Calu3 (cell line): ENCODE data around the gene PLEKHJ1. TPM values are rescaled to one million over a fixed set of nuclear protein-coding genes. Genes with fewer than 3 reads are reported as not detected.

Source experiments
- BruUV-seq: library from RNA; stranded (reverse); fragments of 400-500 nt; replicated peaks from 2 replicates; lab custom pipeline; 2021; lab: Mats Ljungman, UMichigan
- CTCF ChIA-PET: fragments of 300-600 bp; sonication (Branson Sonifier 250); formaldehyde crosslinking; loops from one replicate; lab custom pipeline; 2022; ENCODE audit warnings: antibody characterized with exemption; lab: Charles Lee
- DNase-seq: peaks from one replicate; pipeline ENCODE4 v3.0.0; 2022
- H3K27ac Mint-ChIP-seq: one replicate; pipeline ENCODE4 v1.8.0; 2022; ENCODE audit warnings: mixed read lengths; ENCODE audit not compliant: unreplicated experiment
- H3K27me3 Mint-ChIP-seq: one replicate; pipeline ENCODE4 v1.8.0; 2022; ENCODE audit warnings: mixed read lengths; ENCODE audit not compliant: unreplicated experiment
- H3K36me3 Mint-ChIP-seq: one replicate; pipeline ENCODE4 v1.8.0; 2022; ENCODE audit warnings: mild to moderate bottlenecking, moderate library complexity, mixed read lengths; ENCODE audit not compliant: insufficient read depth, unreplicated experiment
- H3K4me1 Mint-ChIP-seq: one replicate; pipeline ENCODE4 v1.8.0; 2022; ENCODE audit warnings: mild to moderate bottlenecking, low read depth, mixed read lengths; ENCODE audit not compliant: unreplicated experiment
- H3K4me3 Mint-ChIP-seq: one replicate; pipeline ENCODE4 v1.8.0; 2022; ENCODE audit warnings: mild to moderate bottlenecking, low read depth, moderate library complexity, mixed read lengths; ENCODE audit not compliant: unreplicated experiment
- H3K9me3 Mint-ChIP-seq: one replicate; pipeline ENCODE4 v1.8.0; 2022; ENCODE audit warnings: low read depth, mixed read lengths; ENCODE audit not compliant: unreplicated experiment
- intact Hi-C: fragments of 100-400 bp; cut with micrococcal nuclease; formaldehyde crosslinking; loops from one replicate; pipeline ENCODE4 v1.10.0; 2022; ENCODE audit not compliant: unreplicated experiment
- total RNA-seq: library from RNA; stranded (reverse); gene quantifications from 2 replicates; pipeline ENCODE4 v1.2.3, GENCODE V29; 2022
- TF ChIP-seq, protein P1 (sequence below): fragments of 200-600 bp; IDR thresholded peaks from one replicate; pipeline ENCODE4 v1.8.0; 2022; ENCODE audit warnings: antibody characterized with exemption; ENCODE audit not compliant: unreplicated experiment

PLEKHJ1 gene
- total RNA-seq, 1 experiment from 2014 or later: 38.7 TPM

DNA sequence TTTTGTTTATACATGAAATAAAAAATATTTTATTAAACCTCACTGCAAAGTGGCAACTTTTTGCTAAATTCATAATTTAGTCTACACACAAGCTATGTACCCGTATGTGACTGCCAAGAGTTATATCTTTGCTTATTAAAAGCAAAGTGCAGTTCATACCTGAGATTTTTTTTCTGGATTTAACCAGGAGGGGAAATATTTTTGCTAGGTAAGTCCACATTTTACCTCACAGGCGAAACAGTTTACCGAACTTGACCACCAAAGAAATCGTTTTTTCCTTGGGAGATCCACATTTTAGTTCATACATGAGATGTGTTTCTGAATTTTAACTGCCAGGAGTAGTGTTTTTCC is 32.3 kb upstream of the PLEKHJ1 start:
- Mint-ChIP-seq H3K4me3 (peak overlapping the region; percentile 95), H3K27ac (no peak overlapping the region), H3K9me3 (no peaks in the 10 kb centered on the region), H3K27me3 (no peaks in the 10 kb centered on the region), H3K4me1 (peaks cover 15% of the 10 kb centered on the region), H3K36me3 (peaks cover 62% of the 10 kb centered on the region)
- intact Hi-C loops: no loop called here
- TF ChIP-seq, protein P1, sequence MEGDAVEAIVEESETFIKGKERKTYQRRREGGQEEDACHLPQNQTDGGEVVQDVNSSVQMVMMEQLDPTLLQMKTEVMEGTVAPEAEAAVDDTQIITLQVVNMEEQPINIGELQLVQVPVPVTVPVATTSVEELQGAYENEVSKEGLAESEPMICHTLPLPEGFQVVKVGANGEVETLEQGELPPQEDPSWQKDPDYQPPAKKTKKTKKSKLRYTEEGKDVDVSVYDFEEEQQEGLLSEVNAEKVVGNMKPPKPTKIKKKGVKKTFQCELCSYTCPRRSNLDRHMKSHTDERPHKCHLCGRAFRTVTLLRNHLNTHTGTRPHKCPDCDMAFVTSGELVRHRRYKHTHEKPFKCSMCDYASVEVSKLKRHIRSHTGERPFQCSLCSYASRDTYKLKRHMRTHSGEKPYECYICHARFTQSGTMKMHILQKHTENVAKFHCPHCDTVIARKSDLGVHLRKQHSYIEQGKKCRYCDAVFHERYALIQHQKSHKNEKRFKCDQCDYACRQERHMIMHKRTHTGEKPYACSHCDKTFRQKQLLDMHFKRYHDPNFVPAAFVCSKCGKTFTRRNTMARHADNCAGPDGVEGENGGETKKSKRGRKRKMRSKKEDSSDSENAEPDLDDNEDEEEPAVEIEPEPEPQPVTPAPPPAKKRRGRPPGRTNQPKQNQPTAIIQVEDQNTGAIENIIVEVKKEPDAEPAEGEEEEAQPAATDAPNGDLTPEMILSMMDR: no peak
- CTCF ChIA-PET: no interaction called here
- BruUV-seq: no TSS peak
- no peak for DNase-seq

DNA sequence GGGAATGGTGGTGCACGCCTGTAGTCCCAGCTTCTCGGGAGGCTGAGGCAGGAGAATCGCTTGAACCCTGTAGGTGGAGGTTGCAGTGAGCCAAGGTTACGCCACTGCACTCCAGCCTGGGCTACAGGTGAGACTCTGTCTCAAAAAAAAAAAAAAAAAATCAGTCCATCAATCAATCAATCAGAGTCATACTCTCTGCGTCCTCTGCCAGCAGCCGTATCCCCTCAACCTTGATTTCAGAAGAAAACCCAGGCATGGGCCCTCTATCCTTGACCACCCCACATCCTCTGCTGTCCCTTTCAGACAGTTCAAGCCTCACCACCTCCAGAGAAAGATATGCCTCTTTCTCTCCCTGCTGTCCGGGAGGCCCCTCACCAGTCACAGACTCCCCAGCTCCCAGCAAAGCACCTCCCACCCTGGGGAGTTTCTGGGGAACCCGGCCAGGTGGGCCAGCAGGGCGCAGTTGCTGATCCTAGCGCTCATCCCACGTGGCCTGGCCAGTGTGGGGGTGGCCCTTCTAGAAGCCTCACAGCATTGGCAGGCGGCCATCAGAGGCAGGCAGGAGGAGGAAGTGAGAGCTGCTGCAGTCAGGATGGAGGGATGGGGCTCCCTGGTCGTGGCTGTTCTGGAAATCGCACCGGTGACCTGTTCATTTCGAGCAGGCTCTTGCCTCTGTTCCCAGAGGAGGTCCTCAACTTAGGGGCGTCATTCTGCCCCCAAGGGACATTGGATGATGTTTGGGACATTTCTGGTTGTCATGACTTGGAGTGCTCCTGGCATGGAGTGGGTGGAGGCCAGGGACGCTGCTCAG is 30.3 kb upstream of the PLEKHJ1 start:
- BruUV-seq: no TSS peak
- TF ChIP-seq, protein P1: no peak
- peak; percentile 63 for DNase-seq
- Mint-ChIP-seq H3K9me3 (no peaks in the 10 kb centered on the region), H3K27me3 (no peaks in the 10 kb centered on the region), H3K4me1 (peaks cover 8% of the 10 kb centered on the region), H3K4me3 (no peak overlapping the region), H3K36me3 (peaks cover 41% of the 10 kb centered on the region), H3K27ac (peak overlapping the region; percentile 58)
- CTCF ChIA-PET: interaction anchor here (0.6 kb wide), 1 partner anchor 171 kb away, joined by 4 read pairs; no protein-coding TSS in a partner anchor
- intact Hi-C loops: no loop called here

DNA sequence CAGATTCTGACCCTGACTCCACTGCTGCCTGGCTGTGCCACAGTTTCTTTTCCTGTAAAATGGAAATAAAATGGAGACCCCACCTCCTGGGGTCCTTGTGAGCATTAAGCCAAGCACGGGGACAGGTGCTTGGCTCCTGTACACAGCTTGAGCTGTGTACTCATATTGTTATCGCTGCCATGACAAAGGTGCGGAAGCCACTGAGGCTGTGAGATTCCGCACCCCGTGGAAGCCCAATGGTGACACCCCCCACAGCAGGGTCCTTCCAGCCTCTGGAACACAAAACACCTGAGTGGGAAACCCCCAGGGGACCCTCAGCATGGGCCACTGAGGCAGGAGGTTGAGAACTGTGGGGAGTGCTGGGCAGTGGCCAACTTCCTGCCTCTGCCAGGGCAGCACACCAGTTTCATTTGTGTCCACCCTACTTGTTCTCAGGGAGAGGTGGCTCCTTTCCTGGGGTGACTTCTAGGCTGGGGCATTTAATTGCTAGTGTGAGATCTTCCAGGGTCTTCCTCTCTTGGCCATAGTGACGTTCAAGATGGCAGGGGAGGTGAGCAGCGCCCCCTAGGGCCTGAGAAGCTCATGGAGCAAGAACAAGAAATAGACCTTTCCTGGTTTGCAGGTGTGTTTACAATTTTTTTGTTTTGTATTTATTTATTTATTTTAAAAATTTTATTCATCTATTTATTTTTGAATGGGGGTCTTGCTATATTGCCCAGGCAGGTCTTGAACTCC is 25.5 kb upstream of the PLEKHJ1 start:
- peaks cover 4% of the 10 kb centered on the region for H3K36me3 Mint-ChIP-seq
- TF ChIP-seq, protein P1: peak; percentile 53
- no peak overlapping the region for H3K27ac Mint-ChIP-seq
- H3K9me3 Mint-ChIP-seq: no peaks in the 10 kb centered on the region
- DNase-seq: no peak
- no peaks in the 10 kb centered on the region for H3K27me3 Mint-ChIP-seq
- BruUV-seq: no TSS peak
- H3K4me3 Mint-ChIP-seq: no peak overlapping the region
- CTCF ChIA-PET: interaction anchor here (0.6 to 1.4 kb wide), 2 partner anchors 11 to 26 kb away, joined by 3 to 4 read pairs; no protein-coding TSS in a partner anchor
- intact Hi-C loops: no loop called here
- H3K4me1 Mint-ChIP-seq: peaks cover 3% of the 10 kb centered on the region

DNA sequence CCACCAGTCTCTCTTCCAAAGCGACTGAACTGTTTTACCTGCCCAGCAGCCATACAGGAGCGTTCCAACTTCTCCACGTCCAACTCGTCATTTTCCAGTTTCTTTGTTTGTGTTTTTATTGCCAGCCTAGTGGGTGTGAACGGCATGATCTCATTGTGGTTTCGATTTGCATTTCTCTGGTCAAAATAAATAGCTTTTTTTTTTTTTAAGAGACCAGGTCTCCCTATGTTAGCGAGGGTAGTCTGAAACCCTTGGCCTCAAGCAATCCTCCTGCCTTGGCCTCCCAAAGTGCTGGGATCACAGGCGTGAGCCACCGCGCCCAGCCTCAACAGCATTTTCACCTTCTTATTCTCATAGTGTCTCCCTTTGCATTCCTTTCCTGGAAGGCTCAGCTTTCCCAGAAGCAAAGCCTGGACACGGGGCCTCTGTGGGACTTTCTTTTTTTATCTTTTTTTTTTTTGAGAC is 24.2 kb upstream of the PLEKHJ1 start:
- Mint-ChIP-seq H3K27me3 (no peaks in the 10 kb centered on the region), H3K36me3 (no peaks in the 10 kb centered on the region), H3K4me1 (no peaks in the 10 kb centered on the region), H3K9me3 (no peaks in the 10 kb centered on the region), H3K4me3 (no peak overlapping the region), H3K27ac (no peak overlapping the region)
- TF ChIP-seq, protein P1: no peak
- no TSS peak for BruUV-seq
- CTCF ChIA-PET: no interaction called here
- no peak for DNase-seq
- intact Hi-C loops: no loop called here
